SIG-M5 treated with dmso at 0.1 percent for 504 hours (cell line): ENCODE data around the gene VSX1.

ENCODE experiments used
- DNase-seq: peaks from one replicate; lab custom pipeline; 2025; ENCODE audit not compliant: unreplicated experiment; lab: John Stamatoyannopoulos, UW

VSX1 gene

DNA sequence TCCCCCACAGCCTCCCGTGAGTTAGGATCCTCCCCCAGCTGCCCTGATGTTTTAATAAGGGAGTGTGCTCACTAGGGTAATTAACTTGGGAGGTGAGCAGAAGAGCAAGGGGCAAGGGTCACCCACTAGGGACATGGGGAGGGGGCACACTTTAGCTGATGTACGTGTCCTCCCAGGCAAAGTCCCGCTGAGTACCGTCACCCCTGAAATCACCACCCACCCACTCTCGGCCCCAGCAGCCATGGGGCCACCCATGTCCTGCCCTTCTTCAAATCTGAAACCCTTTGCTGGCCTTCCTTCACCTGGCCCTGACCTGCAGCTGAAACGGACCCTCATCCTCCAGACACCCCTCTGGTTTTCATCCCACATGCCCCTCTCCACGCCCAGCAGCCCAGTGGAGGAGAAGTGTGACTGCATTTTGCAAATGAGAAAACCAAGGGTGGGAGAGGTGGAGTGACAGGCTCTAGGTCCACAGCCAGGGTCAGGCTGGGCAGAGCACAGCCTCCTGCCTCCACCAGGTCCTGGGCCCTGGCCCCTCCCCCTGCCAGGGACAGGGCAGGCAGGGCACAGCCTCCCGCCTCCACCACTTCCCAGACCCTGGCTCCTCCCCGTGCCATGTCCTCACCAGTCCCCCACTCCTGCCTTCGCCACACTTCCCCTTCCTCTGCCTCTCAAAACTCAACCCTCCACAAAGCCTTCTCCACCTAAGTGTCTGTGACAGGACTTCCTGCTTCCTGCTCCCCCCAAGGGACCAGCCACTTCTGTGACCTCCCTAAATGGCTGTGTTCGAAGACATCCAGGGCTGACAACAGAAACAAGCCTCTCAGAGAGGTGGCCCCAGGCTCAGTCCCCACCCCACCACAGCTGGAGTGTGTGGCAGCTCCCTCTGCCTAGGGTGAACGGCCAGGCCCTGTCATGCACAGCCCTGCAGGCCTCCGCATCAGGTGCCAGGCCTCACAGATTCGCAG is 39.1 kb downstream of the VSX1 start:
- DNase-seq = peak; percentile 84

- DNase-seq = no peak
Observed at GRCh38 chr20:25041813-25042530, 40.0 kb downstream of the VSX1 start.

DNA sequence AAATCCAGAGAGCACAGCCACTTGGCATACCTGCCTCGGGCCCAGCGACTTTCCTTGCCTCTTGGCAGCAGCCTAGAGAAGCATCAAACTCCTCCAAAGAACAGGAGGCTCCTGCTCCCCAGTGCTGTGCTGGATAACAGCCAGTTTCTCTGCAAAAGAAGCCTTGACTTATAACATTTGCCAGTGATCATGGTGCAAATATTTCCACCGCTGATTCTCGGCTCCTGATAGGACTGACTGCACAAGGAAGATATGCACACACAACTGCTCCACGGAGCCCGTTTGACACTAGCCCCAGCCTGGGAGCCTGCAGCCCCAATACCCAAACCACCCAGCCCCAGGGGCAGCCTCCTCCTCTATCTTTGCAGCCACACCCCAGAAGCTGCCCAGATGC is 41.5 kb downstream of the VSX1 start:
- DNase-seq = no peak

GRCh38 chr20:25039697-25040437 is 42.1 kb downstream of the VSX1 start:
- no peak for DNase-seq

- no peak for DNase-seq
Observed at GRCh38 chr20:25038591-25039015, 43.3 kb downstream of the VSX1 start.

- DNase-seq = no peak
Observed at GRCh38 chr20:25038103-25038410, 43.9 kb downstream of the VSX1 start.

DNA sequence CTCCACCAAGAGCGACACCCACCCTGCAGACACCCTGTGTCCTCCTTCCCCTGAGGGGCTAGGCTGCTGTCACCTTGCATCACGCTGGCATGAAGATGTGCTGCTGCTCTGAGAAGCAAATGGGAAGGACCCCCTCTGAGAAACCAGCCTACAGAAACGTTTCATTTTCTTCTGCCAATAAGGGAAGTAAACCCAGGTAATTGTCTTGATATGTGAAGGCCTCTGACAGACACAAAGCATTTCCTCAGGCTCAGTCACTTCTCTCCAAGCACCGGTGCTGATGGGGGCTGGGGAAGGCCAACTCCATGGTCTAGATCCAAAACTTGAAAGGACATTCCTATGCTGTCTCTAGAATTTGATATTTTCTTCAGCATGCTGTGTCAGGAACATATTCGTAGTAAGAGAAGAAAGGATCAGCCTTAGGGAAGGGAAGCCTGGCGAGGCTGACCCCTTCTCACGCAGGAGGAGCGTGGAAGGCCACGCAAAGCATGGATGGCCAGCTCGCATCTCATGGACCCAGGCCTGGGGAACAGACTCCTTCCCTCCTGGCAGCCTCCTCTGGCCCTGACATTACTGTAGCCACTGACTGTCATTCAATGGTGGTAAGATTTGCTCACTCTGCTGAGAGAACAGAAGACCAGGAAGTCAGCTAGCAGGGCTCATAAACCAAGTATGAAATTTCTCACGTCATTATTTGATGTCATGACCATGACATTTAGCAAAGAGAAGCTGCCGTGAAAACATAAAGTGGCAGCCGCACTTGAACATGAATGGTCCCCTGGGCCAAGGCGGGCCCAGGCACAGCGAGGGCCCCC is 44.4 kb downstream of the VSX1 start:
- DNase-seq = no peak

GRCh38 chr20:25036331-25036936 is 45.5 kb downstream of the VSX1 start:
- DNase-seq = no peak

DNA sequence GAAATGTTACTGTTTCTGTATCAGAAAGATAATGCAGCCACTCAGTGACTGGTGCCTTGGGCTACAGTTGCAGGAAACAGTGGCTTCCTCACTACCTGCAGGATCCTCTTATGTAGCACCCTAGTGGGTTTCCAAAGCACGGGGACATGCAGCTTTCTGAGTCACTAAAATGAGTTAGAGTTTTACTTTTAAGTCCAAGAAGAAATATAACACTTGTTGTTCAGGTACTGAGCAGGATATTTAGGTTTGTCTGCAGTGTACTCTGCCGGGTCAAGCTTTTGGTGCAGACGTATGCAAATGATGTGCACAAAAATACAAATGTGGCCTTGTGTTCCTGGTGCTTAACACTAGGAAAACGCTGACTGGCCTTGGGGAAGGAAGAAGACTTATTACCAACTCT is 46.0 kb downstream of the VSX1 start:
- no peak for DNase-seq

DNA sequence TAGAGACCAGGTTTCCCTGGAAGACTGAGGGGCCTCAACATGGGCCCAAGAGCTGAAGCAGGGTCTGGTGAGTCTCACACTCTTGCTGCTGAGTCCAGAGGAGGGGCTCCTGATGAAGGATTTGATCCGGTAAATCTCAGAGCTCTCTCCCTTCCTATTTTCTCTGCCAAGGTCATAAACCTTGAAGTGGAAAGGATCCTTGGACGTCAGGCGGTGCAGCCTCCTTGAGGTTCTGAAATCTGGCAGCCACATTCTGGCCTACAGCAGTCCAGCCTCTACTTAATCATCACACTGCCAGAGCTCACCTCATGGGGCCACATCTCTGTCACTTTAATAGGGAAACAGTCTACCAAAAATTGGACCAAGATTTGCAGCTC is 48.0 kb downstream of the VSX1 start:
- DNase-seq = no peak

DNA sequence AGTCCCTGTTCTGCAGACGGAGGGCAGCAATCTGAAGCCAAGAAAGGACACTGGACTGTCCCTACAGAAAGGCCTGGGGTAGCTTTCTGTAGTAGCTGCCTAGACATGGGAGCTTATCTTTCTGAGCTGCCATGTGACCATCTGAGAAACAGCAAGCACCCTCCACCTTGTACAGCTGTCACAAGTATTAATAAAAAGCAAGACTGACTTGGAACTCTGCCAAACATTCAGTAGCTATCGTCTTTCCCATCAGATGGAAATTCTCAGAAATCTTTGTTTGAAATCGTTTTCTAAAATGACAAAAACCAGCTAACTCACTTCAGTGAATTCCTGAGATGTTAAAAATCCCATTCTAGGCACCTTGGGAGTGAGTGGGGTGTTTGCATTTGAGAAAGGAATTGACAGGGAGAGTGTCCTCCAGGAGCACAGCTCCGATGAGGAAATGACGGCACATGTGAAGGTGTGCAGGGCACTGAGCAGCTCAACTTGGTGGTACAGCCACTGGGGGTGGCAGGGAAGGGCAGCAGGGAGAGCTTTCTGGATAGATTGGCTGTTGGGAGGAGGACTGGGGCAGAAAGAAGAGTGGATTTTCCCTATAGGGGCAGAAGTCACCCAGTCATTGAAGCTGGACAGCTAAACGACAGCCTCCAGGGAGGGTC is 48.5 kb downstream of the VSX1 start:
- no peak for DNase-seq

DNA sequence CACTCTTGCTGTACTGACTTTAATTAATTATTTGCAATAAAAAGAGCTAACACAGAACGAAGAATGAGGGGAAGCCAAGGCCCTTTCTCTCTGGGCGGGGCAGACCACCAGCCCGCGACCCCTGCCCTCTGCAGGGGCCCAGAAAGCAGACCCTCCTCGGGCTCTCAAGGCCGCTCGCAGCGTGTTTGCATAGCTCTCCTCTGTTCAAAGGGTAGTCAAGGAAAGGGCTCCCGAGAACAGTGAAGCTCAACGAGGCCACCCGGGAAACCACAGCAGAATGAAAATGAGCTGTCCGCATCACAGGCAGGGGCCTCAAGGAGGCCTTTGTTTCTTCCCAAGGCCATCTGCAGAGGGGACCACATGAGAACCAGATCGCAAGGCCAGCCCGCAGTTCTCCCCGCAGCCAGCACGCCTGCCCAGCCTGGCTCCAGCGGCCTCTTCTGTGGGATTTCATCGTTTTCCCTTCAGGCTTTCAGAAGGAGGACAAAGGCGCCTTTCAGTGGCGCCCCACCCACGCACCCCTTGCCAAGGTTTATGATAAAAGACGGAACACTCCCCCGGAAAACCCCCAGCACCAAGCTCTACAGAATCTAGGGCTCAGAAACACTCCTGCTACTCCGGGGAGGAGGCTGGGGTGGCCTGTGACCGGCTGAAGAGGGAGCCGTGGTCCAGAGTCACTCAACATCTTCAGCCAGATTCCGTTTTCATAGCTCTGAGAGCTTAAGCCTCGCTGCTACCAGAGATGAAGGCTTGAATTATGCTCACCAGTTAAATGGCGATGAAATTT is 49.3 kb downstream of the VSX1 start:
- DNase-seq = no peak

- DNase-seq = no peak
Observed at GRCh38 chr20:25032065-25032477, 49.9 kb downstream of the VSX1 start.

DNA sequence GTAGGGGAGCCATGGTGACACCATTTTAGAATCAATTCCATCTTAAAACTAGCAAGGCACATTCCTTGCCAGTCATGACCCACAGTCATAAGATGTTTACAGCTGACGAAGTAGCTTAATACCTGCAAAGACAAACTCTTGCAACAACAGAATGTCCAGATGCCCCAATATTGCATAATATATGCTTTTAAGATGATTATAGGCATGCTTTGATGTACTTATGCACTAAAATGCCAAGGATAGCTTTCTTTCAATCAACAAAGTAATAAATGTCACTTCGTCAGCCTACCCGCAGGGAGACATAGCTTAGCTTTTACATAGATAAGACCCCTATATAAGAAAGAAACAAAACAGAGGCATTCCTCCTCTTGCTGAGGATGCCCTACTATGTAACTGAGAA is 50.7 kb downstream of the VSX1 start:
- no peak for DNase-seq

DNA sequence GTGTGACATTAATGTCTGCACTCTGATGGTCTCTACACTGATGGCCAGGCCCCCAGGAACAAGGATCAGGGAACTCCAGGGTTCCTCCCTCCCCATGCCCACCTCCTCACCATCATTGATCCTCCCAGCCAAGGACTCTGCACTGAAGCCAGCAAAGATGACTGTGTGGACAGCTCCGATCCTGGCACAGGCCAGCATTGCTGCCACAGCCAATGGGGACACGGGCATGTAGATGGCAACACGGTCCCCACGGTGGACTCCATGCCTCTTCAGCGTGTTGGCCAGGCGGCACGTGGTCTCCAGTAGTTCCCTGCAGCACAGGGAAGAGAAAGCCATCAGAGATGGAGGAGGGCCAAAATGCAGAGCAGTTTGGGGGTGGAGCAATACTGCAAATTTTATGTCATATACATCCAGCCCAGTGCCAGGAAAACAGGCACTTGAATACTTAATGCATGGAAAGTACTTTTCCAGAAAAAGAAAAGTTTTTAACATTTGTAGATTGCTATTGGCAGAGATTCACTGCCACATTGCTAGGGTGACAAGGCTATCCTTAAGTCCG is 51.2 kb downstream of the VSX1 start:
- no peak for DNase-seq

- no peak for DNase-seq
Observed at GRCh38 chr20:25030007-25030648, 51.8 kb downstream of the VSX1 start.

DNA sequence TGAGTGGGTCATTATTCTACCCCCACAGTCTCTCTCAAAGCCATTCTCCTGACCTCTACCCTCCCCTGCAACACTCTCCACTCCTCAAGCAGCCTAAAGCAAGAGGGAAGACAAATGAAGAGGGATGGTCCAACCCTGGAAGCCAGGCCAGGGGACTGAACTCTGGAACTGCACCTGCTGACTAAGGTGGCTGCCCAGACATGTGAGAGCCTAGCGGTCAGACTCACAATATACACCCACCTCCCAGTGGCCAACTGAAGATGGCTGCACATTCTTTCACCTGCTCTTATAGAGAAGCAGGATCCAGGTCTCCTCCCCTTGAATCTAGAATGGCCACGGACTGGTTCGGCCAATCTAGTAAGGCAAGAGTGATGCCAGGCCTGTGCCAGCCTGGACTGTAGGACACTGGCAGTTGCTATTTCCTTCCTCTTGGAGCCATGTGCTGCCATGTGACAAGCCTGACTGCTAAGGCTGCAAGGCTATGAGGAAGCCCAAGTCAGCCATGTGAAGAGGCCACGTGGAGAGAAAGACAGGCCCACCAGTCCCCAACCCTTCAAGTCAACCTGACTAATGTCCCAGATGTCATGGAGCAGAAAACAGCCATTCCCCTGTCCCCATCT is 55.8 kb downstream of the VSX1 start:
- no peak for DNase-seq
